ENCODE data around the gene L1CAM.

Gene L1CAM

GRCh38 chrX:153869473-153870287, 16.3 kb downstream of the L1CAM start:
- H3K36me3 ChIP-seq (replicated peaks; ENCODE audit: low read depth, low read length) = no peaks in the 10 kb centered on the region
- H3K9me3 ChIP-seq (ENCODE audit: insufficient read depth, low read length) = no peaks in the 10 kb centered on the region
- peaks cover 18% of the 10 kb centered on the region for H4K20me1 ChIP-seq (ENCODE audit: insufficient read depth, low read length)
- H3K4me3 ChIP-seq (ENCODE audit: low read length) = no peak overlapping the region
- no peaks in the 10 kb centered on the region for H3K27me3 ChIP-seq (ENCODE audit: low read depth, low read length)
- no peak overlapping the region for H2AFZ ChIP-seq (ENCODE audit: low read depth, low read length)
- TF ChIP-seq EZH2phosphoT487 (IDR thresholded peaks at IDR 0.05; ENCODE audit: low read depth) = no peak
- TF ChIP-seq, protein P1, sequence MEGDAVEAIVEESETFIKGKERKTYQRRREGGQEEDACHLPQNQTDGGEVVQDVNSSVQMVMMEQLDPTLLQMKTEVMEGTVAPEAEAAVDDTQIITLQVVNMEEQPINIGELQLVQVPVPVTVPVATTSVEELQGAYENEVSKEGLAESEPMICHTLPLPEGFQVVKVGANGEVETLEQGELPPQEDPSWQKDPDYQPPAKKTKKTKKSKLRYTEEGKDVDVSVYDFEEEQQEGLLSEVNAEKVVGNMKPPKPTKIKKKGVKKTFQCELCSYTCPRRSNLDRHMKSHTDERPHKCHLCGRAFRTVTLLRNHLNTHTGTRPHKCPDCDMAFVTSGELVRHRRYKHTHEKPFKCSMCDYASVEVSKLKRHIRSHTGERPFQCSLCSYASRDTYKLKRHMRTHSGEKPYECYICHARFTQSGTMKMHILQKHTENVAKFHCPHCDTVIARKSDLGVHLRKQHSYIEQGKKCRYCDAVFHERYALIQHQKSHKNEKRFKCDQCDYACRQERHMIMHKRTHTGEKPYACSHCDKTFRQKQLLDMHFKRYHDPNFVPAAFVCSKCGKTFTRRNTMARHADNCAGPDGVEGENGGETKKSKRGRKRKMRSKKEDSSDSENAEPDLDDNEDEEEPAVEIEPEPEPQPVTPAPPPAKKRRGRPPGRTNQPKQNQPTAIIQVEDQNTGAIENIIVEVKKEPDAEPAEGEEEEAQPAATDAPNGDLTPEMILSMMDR (IDR thresholded peaks at IDR 0.05; ENCODE audit: low read depth, low read length) = no peak
- no peaks in the 10 kb centered on the region for H3K4me1 ChIP-seq (ENCODE audit: low read length)
- H3K27ac ChIP-seq (ENCODE audit: low read length) = no peak overlapping the region
- H3K4me2 ChIP-seq (ENCODE audit: low read length) = no peak overlapping the region
- no peaks in the 10 kb centered on the region for H3K79me2 ChIP-seq (ENCODE audit: low read length)
- H3K9ac ChIP-seq (ENCODE audit: low read length) = no peak overlapping the region

DNA sequence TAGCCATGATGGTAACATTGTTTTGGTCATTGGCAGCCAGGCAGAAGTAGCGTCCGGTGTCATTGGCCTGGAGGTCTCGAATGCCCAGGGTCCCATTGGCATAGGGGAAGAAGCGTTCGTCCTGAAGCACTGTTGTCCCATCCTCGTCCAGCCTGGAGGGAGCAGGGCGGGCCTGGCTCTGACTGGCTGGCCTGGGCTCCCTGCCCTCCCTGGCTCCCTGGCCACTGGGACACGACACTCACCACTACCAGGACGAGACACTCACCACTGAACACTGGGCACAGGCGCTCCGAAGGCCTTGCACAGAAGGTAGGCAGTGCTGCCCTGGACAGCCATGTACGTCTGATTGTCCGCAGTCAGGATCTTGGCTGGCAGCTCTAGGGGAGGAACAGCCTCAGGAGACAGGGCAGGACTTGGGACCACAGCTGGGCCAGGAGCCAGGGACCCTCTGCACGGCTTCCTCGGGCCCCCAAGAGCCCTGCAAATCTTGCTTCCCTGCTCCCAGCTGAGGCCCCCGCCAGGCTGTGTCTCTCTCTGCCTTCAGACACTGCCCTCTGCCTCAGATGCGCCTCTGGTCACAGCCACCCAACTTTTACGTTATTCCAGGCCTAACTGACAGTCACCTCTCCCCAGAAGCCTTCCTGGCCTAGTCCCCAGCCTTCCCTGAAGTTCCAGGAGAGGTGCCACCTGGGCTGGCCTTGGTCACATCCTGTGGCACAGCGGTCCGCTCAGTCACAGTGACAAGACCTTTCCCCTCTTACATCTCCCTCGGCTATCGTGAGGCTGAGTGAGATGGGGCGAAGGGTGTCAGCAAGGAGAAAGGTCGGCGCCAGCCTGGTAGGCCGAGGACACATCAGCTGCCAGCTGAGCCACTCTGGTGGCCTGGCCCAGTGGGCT, 17.1 kb downstream of the L1CAM start:
- H3K27ac ChIP-seq (ENCODE audit: low read length) = no peak overlapping the region
- no peak overlapping the region for H3K9ac ChIP-seq (ENCODE audit: low read length)
- H2AFZ ChIP-seq (ENCODE audit: low read depth, low read length) = no peak overlapping the region
- H3K4me1 ChIP-seq (ENCODE audit: low read length) = no peaks in the 10 kb centered on the region
- H3K4me2 ChIP-seq (ENCODE audit: low read length) = no peak overlapping the region
- H3K79me2 ChIP-seq (ENCODE audit: low read length) = no peaks in the 10 kb centered on the region
- no peak overlapping the region for H3K4me3 ChIP-seq (ENCODE audit: low read length)
- no peaks in the 10 kb centered on the region for H3K9me3 ChIP-seq (ENCODE audit: insufficient read depth, low read length)
- H3K36me3 ChIP-seq (replicated peaks; ENCODE audit: low read depth, low read length) = no peaks in the 10 kb centered on the region
- peaks cover 10% of the 10 kb centered on the region; the same call in 1 of the 2 replicates for H4K20me1 ChIP-seq (ENCODE audit: insufficient read depth, low read length)
- H3K27me3 ChIP-seq (ENCODE audit: low read depth, low read length) = no peaks in the 10 kb centered on the region
- no peak for TF ChIP-seq EZH2phosphoT487 (IDR thresholded peaks at IDR 0.05; ENCODE audit: low read depth)
- TF ChIP-seq, protein P1 (IDR thresholded peaks at IDR 0.05; ENCODE audit: low read depth, low read length) = no peak

- no peak overlapping the region for H2AFZ ChIP-seq (ENCODE audit: low read depth, low read length)
- 0 out of 2 replicates have a peak, but pooled peaks cover under 1% of the 10 kb centered on the region for H4K20me1 ChIP-seq (ENCODE audit: insufficient read depth, low read length)
- no peak overlapping the region for H3K4me2 ChIP-seq (ENCODE audit: low read length)
- H3K27ac ChIP-seq (ENCODE audit: low read length) = no peak overlapping the region
- no peaks in the 10 kb centered on the region for H3K79me2 ChIP-seq (ENCODE audit: low read length)
- H3K9me3 ChIP-seq (ENCODE audit: insufficient read depth, low read length) = no peaks in the 10 kb centered on the region
- no peak overlapping the region for H3K4me3 ChIP-seq (ENCODE audit: low read length)
- H3K4me1 ChIP-seq (ENCODE audit: low read length) = no peaks in the 10 kb centered on the region
- no peaks in the 10 kb centered on the region for H3K27me3 ChIP-seq (ENCODE audit: low read depth, low read length)
- no peak overlapping the region for H3K9ac ChIP-seq (ENCODE audit: low read length)
- TF ChIP-seq, protein P1 (IDR thresholded peaks at IDR 0.05; ENCODE audit: low read depth, low read length) = no peak
- no peak for TF ChIP-seq EZH2phosphoT487 (IDR thresholded peaks at IDR 0.05; ENCODE audit: low read depth)
- no peaks in the 10 kb centered on the region for H3K36me3 ChIP-seq (replicated peaks; ENCODE audit: low read depth, low read length)
Measured at GRCh38 chrX:153867671-153868070, 18.3 kb downstream of the L1CAM start.

DNA sequence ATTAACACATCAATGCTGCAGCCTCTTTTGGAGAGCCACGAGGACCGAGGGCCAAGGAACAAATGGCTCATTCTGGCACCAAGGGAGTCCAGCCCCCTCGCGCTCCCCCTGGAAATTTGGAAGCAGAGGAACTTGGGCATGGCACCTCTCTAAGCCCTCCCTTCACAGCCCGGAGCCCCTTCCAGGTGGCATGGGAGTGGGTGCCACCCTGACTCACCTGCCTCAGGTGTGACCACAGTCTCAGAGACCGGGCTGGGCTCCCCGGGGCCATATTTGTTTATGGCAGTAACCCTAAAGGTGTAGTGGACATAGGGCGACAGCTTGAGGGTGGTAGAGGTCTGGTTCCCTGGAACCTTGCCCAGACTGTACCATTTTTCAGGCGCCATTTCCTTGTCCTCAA, 18.8 kb downstream of the L1CAM start:
- Histone ChIP-seq H3K27me3 (ENCODE audit: low read depth, low read length) (no peaks in the 10 kb centered on the region), H4K20me1 (ENCODE audit: insufficient read depth, low read length) (no peaks in the 10 kb centered on the region), H3K4me1 (ENCODE audit: low read length) (no peaks in the 10 kb centered on the region), H3K79me2 (ENCODE audit: low read length) (no peaks in the 10 kb centered on the region), H3K9ac (ENCODE audit: low read length) (no peak overlapping the region), H2AFZ (ENCODE audit: low read depth, low read length) (no peak overlapping the region), H3K9me3 (ENCODE audit: insufficient read depth, low read length) (no peaks in the 10 kb centered on the region), H3K4me3 (ENCODE audit: low read length) (no peak overlapping the region), H3K27ac (ENCODE audit: low read length) (no peak overlapping the region), H3K36me3 (replicated peaks; ENCODE audit: low read depth, low read length) (no peaks in the 10 kb centered on the region), H3K4me2 (ENCODE audit: low read length) (no peak overlapping the region)
- no peak for TF ChIP-seq EZH2phosphoT487 (IDR thresholded peaks at IDR 0.05; ENCODE audit: low read depth)
- TF ChIP-seq, protein P1 (IDR thresholded peaks at IDR 0.05; ENCODE audit: low read depth, low read length) = no peak
